Stomach (tissue), 4 donors: ENCODE data around the gene CAB39.

Experiments used
- EP300 ChIP-seq: sonication (generic); formaldehyde crosslinking; IDR thresholded peaks from one replicate; pipeline ENCODE4 v1.6.1; 2017; ENCODE audit warnings: antibody characterized with exemption
- POLR2A ChIP-seq, 4 donors: fragments of 450-650 bp; IDR thresholded peaks; one replicate each; pipeline ENCODE4 v1.6.1; 2016; ENCODE audit warnings: antibody characterized with exemption in 4 of 4, control low read depth in 2 of 4, mild to moderate bottlenecking in 1 of 4, moderate library complexity in 1 of 4
- TF ChIP-seq, protein P1 (sequence below), 7 experiments: fragments of 450-650 bp in 4 of 7; fragments of 200-600 bp in 3 of 7; sonication (generic) in 3 of 7; IDR thresholded peaks; one replicate each; pipeline ENCODE4 v1.5.1; 2016 to 2019; ENCODE audit warnings: antibody characterized with exemption in 7 of 7, control low read depth in 2 of 7, mild to moderate bottlenecking in 1 of 7

GRCh38 chr2:230697676-230698075 is 15.0 kb upstream of the CAB39 start:
- TF ChIP-seq, protein P1, sequence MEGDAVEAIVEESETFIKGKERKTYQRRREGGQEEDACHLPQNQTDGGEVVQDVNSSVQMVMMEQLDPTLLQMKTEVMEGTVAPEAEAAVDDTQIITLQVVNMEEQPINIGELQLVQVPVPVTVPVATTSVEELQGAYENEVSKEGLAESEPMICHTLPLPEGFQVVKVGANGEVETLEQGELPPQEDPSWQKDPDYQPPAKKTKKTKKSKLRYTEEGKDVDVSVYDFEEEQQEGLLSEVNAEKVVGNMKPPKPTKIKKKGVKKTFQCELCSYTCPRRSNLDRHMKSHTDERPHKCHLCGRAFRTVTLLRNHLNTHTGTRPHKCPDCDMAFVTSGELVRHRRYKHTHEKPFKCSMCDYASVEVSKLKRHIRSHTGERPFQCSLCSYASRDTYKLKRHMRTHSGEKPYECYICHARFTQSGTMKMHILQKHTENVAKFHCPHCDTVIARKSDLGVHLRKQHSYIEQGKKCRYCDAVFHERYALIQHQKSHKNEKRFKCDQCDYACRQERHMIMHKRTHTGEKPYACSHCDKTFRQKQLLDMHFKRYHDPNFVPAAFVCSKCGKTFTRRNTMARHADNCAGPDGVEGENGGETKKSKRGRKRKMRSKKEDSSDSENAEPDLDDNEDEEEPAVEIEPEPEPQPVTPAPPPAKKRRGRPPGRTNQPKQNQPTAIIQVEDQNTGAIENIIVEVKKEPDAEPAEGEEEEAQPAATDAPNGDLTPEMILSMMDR (IDR thresholded peaks at IDR 0.05) = no peak
- TF ChIP-seq EP300 (no peak), POLR2A (IDR thresholded peaks at IDR 0.05) (no peak)
